ENCODE data around the gene FBLN1. TPM values are rescaled to one million over a fixed set of nuclear protein-coding genes. Genes with fewer than 3 reads are reported as not detected.

FBLN1 gene
- total and polyA plus RNA-seq, 2 donors (not counting 1 experiment from before 2014, with no cell fraction given): not detected

DNA sequence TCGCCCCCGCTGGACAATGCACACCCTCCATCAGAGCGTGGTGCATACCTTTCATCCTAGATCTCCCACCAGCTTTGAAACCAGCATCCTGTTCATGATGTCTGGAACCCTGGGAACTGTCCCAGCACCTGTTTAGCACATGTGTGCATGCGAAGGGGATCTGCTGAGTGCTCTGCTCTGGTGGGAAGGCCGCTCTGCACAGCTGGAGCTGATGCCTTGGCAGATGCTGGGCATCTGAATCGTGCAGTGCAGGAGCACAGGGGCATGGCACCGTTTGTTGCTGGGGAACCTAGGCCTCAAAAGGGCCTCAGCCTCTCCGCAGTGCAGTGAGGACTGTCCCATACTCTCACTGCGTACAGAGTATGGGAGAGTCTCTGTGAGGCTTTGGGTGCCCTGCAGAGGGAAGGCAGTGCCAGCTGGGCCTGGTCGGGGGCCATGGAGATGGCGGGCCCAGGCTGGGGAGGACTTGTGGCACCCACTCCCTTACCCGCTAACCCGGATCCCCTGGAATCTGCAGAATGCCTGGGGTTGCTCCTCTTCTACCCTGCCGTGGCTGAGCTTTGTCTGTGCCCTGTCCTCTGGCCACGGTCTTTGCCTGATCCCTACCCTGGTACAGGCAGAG lies 96.0 kb downstream of the FBLN1 start:
- POLR2A ChIA-PET: no interaction called here
- Mint-ChIP-seq H3K9me3 (ENCODE audit: insufficient read depth) (no peaks in the 10 kb centered on the region), H3K27ac (no peak overlapping the region), H3K4me1 (peaks cover 9% of the 10 kb centered on the region), H3K4me3 (no peak overlapping the region), H3K27me3 (peaks cover 16% of the 10 kb centered on the region)
- CTCF ChIA-PET: no interaction called here
- WGBS (ENCODE audit: insufficient coverage): 84% methylated on average over 15 of the region's 15 CpGs
- intact Hi-C loops (cut with micrococcal nuclease): no loop called here
- H3K27ac ChIP-seq (ENCODE audit: low read length in 2 of 2): no peak overlapping the region
- H3K4me1 ChIP-seq (ENCODE audit: control insufficient read depth in 2 of 2, insufficient read depth in 2 of 2, low read length in 2 of 2): peaks cover 4 to 9% of the 10 kb centered on the region in 2 donors
- H4K20me1 ChIP-seq (ENCODE audit: control insufficient read depth, insufficient read depth, low read length, poor library complexity, severe bottlenecking): no peaks in the 10 kb centered on the region
- no peak overlapping the region for H3K4me3 ChIP-seq (ENCODE audit: control extremely low read depth in 1 of 5, extremely low read depth in 1 of 5, insufficient read depth in 1 of 5, low read depth in 2 of 5, low read length in 4 of 5)
- no peak overlapping the region for H3K4me2 ChIP-seq (replicated peaks; ENCODE audit: low read depth, low read length, poor library complexity, severe bottlenecking)
- H2AFZ ChIP-seq (ENCODE audit: insufficient read depth, low read depth, low read length, poor library complexity, severe bottlenecking): no peak overlapping the region
- H3K27me3 ChIP-seq (replicated peaks in 1 of 4; ENCODE audit: control extremely low read depth in 1 of 4, control insufficient read depth in 3 of 4, insufficient read depth in 4 of 4, low read length in 3 of 4): peaks cover 0 to 3% (median 1%) of the 10 kb centered on the region in 4 experiments
- TF ChIP-seq, protein P1, sequence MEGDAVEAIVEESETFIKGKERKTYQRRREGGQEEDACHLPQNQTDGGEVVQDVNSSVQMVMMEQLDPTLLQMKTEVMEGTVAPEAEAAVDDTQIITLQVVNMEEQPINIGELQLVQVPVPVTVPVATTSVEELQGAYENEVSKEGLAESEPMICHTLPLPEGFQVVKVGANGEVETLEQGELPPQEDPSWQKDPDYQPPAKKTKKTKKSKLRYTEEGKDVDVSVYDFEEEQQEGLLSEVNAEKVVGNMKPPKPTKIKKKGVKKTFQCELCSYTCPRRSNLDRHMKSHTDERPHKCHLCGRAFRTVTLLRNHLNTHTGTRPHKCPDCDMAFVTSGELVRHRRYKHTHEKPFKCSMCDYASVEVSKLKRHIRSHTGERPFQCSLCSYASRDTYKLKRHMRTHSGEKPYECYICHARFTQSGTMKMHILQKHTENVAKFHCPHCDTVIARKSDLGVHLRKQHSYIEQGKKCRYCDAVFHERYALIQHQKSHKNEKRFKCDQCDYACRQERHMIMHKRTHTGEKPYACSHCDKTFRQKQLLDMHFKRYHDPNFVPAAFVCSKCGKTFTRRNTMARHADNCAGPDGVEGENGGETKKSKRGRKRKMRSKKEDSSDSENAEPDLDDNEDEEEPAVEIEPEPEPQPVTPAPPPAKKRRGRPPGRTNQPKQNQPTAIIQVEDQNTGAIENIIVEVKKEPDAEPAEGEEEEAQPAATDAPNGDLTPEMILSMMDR (IDR thresholded peaks at IDR 0.05): no peak
- no peak for TF ChIP-seq EZH2 (IDR thresholded peaks at IDR 0.05; ENCODE audit: borderline replicate concordance, insufficient read depth, low read depth, low read length, poor library complexity, severe bottlenecking)
- no peak overlapping the region for H3K9ac ChIP-seq (ENCODE audit: low read length)
- no peak for ATAC-seq (ENCODE audit: low read depth)
- H3K79me2 ChIP-seq (ENCODE audit: control insufficient read depth, insufficient read depth, low read length): no peaks in the 10 kb centered on the region
- no peak for DNase-seq
- H3K36me3 ChIP-seq (replicated peaks in 1 of 2; ENCODE audit: control extremely low read depth in 1 of 2, control insufficient read depth in 1 of 2, extremely low read depth in 1 of 2, insufficient read depth in 2 of 2, low read length in 1 of 2): no peaks in the 10 kb centered on the region
- no peaks in the 10 kb centered on the region for H3K9me3 ChIP-seq (ENCODE audit: control extremely low read depth in 1 of 3, control insufficient read depth in 2 of 3, insufficient read depth in 1 of 3, low read length in 2 of 3)

DNA sequence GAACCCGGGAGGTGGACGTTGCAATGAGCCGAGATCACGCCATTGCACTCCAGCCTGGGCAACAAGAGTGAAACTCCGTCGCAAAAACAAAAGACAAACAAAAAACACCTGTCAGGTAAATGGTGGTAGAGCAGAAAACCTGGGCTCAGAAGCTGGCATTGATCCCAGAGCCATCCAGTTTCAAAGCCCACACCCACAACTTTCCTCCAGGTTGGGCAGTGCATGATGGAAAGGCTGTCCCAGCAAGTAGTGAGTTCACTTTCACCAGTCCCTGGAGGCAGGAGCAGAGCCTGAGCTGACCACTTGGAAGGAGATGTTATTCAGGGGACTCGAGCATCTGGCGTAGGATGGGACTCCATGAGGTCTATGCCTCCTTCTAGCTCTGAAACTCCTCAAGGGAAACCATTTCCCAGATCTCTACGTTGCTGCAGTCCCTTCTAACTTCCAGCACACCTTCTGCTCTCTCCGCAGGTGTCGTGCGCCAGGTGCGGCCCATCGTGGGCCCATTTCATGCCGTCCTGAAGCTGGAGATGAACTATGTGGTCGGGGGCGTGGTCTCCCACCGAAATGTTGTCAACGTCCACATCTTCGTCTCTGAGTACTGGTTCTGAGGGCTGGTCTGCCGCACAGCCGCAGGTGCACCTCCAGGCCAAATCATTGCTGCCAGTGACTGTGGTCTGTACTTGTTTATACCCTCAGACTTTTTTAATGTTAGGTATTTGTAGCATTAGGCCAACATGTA lies 97.3 kb downstream of the FBLN1 start:
- Histone ChIP-seq H3K4me1 (ENCODE audit: control insufficient read depth in 2 of 2, insufficient read depth in 2 of 2, low read length in 2 of 2) (peaks cover 4 to 11% of the 10 kb centered on the region in 2 donors), H4K20me1 (ENCODE audit: control insufficient read depth, insufficient read depth, low read length, poor library complexity, severe bottlenecking) (no peaks in the 10 kb centered on the region), H3K79me2 (ENCODE audit: control insufficient read depth, insufficient read depth, low read length) (no peaks in the 10 kb centered on the region), H3K27ac (ENCODE audit: low read length in 2 of 2) (no peak overlapping the region), H2AFZ (ENCODE audit: insufficient read depth, low read depth, low read length, poor library complexity, severe bottlenecking) (no peak overlapping the region), H3K27me3 (replicated peaks in 1 of 4; ENCODE audit: control extremely low read depth in 1 of 4, control insufficient read depth in 3 of 4, insufficient read depth in 4 of 4, low read length in 3 of 4) (peaks cover 0 to 2% (median 0%) of the 10 kb centered on the region in 4 experiments), H3K9ac (ENCODE audit: low read length) (no peak overlapping the region), H3K36me3 (replicated peaks in 1 of 2; ENCODE audit: control extremely low read depth in 1 of 2, control insufficient read depth in 1 of 2, extremely low read depth in 1 of 2, insufficient read depth in 2 of 2, low read length in 1 of 2) (no peaks in the 10 kb centered on the region), H3K4me2 (replicated peaks; ENCODE audit: low read depth, low read length, poor library complexity, severe bottlenecking) (no peak overlapping the region), H3K4me3 (ENCODE audit: control extremely low read depth in 1 of 5, extremely low read depth in 1 of 5, insufficient read depth in 1 of 5, low read depth in 2 of 5, low read length in 4 of 5) (no peak overlapping the region), H3K9me3 (ENCODE audit: control extremely low read depth in 1 of 3, control insufficient read depth in 2 of 3, insufficient read depth in 1 of 3, low read length in 2 of 3) (no peaks in the 10 kb centered on the region)
- Mint-ChIP-seq H3K9me3 (ENCODE audit: insufficient read depth) (no peaks in the 10 kb centered on the region), H3K4me3 (no peak overlapping the region), H3K4me1 (peaks cover 14% of the 10 kb centered on the region), H3K27ac (no peak overlapping the region), H3K27me3 (peaks cover 11% of the 10 kb centered on the region)
- no peak for ATAC-seq (ENCODE audit: low read depth)
- TF ChIP-seq, protein P1 (IDR thresholded peaks at IDR 0.05): no peak
- TF ChIP-seq EZH2 (IDR thresholded peaks at IDR 0.05; ENCODE audit: borderline replicate concordance, insufficient read depth, low read depth, low read length, poor library complexity, severe bottlenecking): no peak
- intact Hi-C loops (cut with micrococcal nuclease): no loop called here
- WGBS (ENCODE audit: insufficient coverage): 91% methylated on average over 19 of the region's 22 CpGs
- ChIA-PET CTCF (interaction anchor here (1.0 kb wide), 1 partner anchor 22 kb away, joined by 3 read pairs; no protein-coding TSS in a partner anchor), POLR2A (no interaction called here)
- no peak for DNase-seq

Measured in B cell (primary cell).